Endodermal cell (in vitro differentiated cells): ENCODE measurements around the gene CELF4. TPM values are rescaled to one million over a fixed set of nuclear protein-coding genes. Genes with fewer than 3 reads are reported as not detected.

Experiments used
- DNase-seq: peaks from one replicate; pipeline ENCODE4 v3.0.0-alpha.2; 2017
- H3K27ac ChIP-seq: 2 replicates; pipeline ENCODE4 v1.5.1; 2013; ENCODE audit warnings: mild to moderate bottlenecking, low read depth, low read length, moderate library complexity
- H3K27me3 ChIP-seq: 2 replicates; pipeline ENCODE4 v1.6.1; 2013; ENCODE audit warnings: mild to moderate bottlenecking, low read length, moderate library complexity; ENCODE audit not compliant: insufficient read depth, control insufficient read depth, poor library complexity, severe bottlenecking
- H3K36me3 ChIP-seq: 2 replicates; pipeline ENCODE4 v1.7.0; 2013; ENCODE audit warnings: mild to moderate bottlenecking, low read length, moderate library complexity; ENCODE audit not compliant: control insufficient read depth, insufficient read depth
- H3K4me1 ChIP-seq: one replicate; pipeline ENCODE4 v1.7.0; 2013; ENCODE audit warnings: low read length; ENCODE audit not compliant: control insufficient read depth, insufficient read depth
- H3K4me3 ChIP-seq: 2 replicates; pipeline ENCODE4 v1.5.1; 2013; ENCODE audit warnings: mild to moderate bottlenecking, low read length, moderate library complexity
- H3K9ac ChIP-seq: 2 replicates; pipeline ENCODE4 v1.6.1; 2013; ENCODE audit warnings: mild to moderate bottlenecking, low read length, moderate library complexity; ENCODE audit not compliant: poor library complexity, severe bottlenecking; ENCODE audit errors: extremely low read depth
- H3K9me3 ChIP-seq: 2 replicates; pipeline ENCODE4 v1.6.1; 2013; ENCODE audit warnings: mild to moderate bottlenecking, low read length, moderate library complexity; ENCODE audit not compliant: control insufficient read depth
- H3K27ac Mint-ChIP-seq: 2 replicates; pipeline ENCODE4 v1.8.0; 2020; ENCODE audit warnings: mixed read lengths
- H3K27me3 Mint-ChIP-seq: 2 replicates; pipeline ENCODE4 v1.8.0; 2021; ENCODE audit warnings: mild to moderate bottlenecking, mixed read lengths; ENCODE audit not compliant: insufficient read depth
- H3K36me3 Mint-ChIP-seq: 2 replicates; pipeline ENCODE4 v1.8.0; 2020; ENCODE audit warnings: low read depth, mixed read lengths
- H3K4me1 Mint-ChIP-seq: 2 replicates; pipeline ENCODE4 v1.8.0; 2020; ENCODE audit warnings: mixed read lengths
- H3K4me3 Mint-ChIP-seq: 2 replicates; pipeline ENCODE4 v1.8.0; 2020; ENCODE audit warnings: mild to moderate bottlenecking, moderate library complexity, mixed read lengths
- H3K9me3 Mint-ChIP-seq: 2 replicates; pipeline ENCODE4 v1.8.0; 2020; ENCODE audit warnings: mild to moderate bottlenecking, mixed read lengths
- CTCF ChIP-seq: fragments of 200-600 bp; sonication (generic); conservative IDR thresholded peaks from 2 replicates; pipeline ENCODE4 v1.5.0; 2021; ENCODE audit warnings: antibody characterized with exemption, mild to moderate bottlenecking
- WGBS, 2 experiments: methylation state at CpG; one replicate each; pipeline versions ENCODE4 v1.1.5 to v1.1.7; 2013; ENCODE audit warnings: missing lambda C conversion rate in 2 of 2, mixed read lengths in 1 of 2; ENCODE audit not compliant: insufficient coverage in 1 of 2, insufficient read length in 1 of 2; 5-methylcytosine and 5-hydroxymethylcytosine counted together
- total RNA-seq, 2 donors: library from RNA; stranded (reverse); fragmentation: NEBNext Ultra II Directional in 1 of 2; extraction: Animal tissue kit (Norgen Biotek cat#: 25700) in 1 of 2; gene quantifications; 2 replicates in 1 of 2; 3 replicates in 1 of 2; pipeline ENCODE4 v1.2.1, GENCODE V29; 2021

Gene CELF4
- total RNA-seq, 2 donors from 2014 or later: 5.7 to 6.7 TPM

GRCh38 chr18:37481491-37481890, 84.1 kb downstream of the CELF4 start:
- no peak for DNase-seq
- Histone ChIP-seq H3K4me3 (no peak overlapping the region), H3K27me3 (peaks cover 27% of the 10 kb centered on the region), H3K4me1 (no peaks in the 10 kb centered on the region), H3K9ac (no peak overlapping the region), H3K36me3 (no peaks in the 10 kb centered on the region), H3K27ac (no peak overlapping the region), H3K9me3 (no peaks in the 10 kb centered on the region)
- Mint-ChIP-seq H3K9me3 (no peaks in the 10 kb centered on the region), H3K4me1 (peaks cover 31% of the 10 kb centered on the region), H3K4me3 (no peak overlapping the region), H3K36me3 (no peaks in the 10 kb centered on the region), H3K27me3 (peaks cover 26% of the 10 kb centered on the region), H3K27ac (no peak overlapping the region)
- 78 to 83% methylated on average over 3 to 6 of the region's 6 CpGs for WGBS, 2 experiments
- no peak for TF ChIP-seq CTCF

- Mint-ChIP-seq H3K36me3 (no peaks in the 10 kb centered on the region), H3K27ac (no peak overlapping the region), H3K27me3 (peaks cover 22% of the 10 kb centered on the region), H3K4me3 (no peak overlapping the region), H3K9me3 (no peaks in the 10 kb centered on the region), H3K4me1 (peaks cover 31% of the 10 kb centered on the region)
- WGBS, 2 experiments: 81 to 83% methylated on average over 4 of the region's 4 CpGs
- TF ChIP-seq CTCF: peak; percentile 65
- Histone ChIP-seq H3K27ac (no peak overlapping the region), H3K4me3 (no peak overlapping the region), H3K36me3 (no peaks in the 10 kb centered on the region), H3K9ac (no peak overlapping the region), H3K4me1 (no peaks in the 10 kb centered on the region), H3K9me3 (no peaks in the 10 kb centered on the region), H3K27me3 (peaks cover 23% of the 10 kb centered on the region)
- DNase-seq: peak; percentile 74
Measured at GRCh38 chr18:37481072-37481471, 84.5 kb downstream of the CELF4 start.

- no peak for TF ChIP-seq CTCF
- Histone ChIP-seq H3K9me3 (no peaks in the 10 kb centered on the region), H3K27me3 (no peaks in the 10 kb centered on the region), H3K27ac (no peak overlapping the region), H3K4me3 (no peak overlapping the region), H3K4me1 (no peaks in the 10 kb centered on the region), H3K36me3 (no peaks in the 10 kb centered on the region), H3K9ac (no peak overlapping the region)
- WGBS, 2 experiments: 88 to 90% methylated on average over 12 to 22 of the region's 22 CpGs
- Mint-ChIP-seq H3K9me3 (no peaks in the 10 kb centered on the region), H3K27me3 (no peaks in the 10 kb centered on the region), H3K4me1 (peaks cover 16% of the 10 kb centered on the region), H3K27ac (no peak overlapping the region), H3K4me3 (no peak overlapping the region), H3K36me3 (no peaks in the 10 kb centered on the region)
- peak; percentile 50 for DNase-seq
Measured at GRCh38 chr18:37476611-37477295, 88.8 kb downstream of the CELF4 start.
